K562 (cell line): ENCODE data around the gene NDUFA13. TPM values are rescaled to one million over a fixed set of nuclear protein-coding genes. Genes with fewer than 3 reads are reported as not detected.

Source experiments
- ESRRA ChIP-seq: fragments of 450-650 bp; IDR thresholded peaks from 2 replicates; pipeline ENCODE4 v1.6.1; 2014; ENCODE audit warnings: low read depth, mild to moderate bottlenecking, moderate library complexity, borderline replicate concordance
- GTF3C2 ChIP-seq: IDR thresholded peaks from 3 replicates; pipeline ENCODE4 v1.6.1; 2011; ENCODE audit warnings: borderline replicate concordance, mild to moderate bottlenecking, moderate library complexity; ENCODE audit not compliant: insufficient read length; ENCODE audit errors: extremely low read depth
- NFYB ChIP-seq: IDR thresholded peaks from 2 replicates; pipeline ENCODE4 v1.6.1; 2011; ENCODE audit warnings: mild to moderate bottlenecking, moderate library complexity; ENCODE audit not compliant: insufficient read length; ENCODE audit errors: extremely low read depth
- REST ChIP-seq, 2 experiments: fragments of 450-650 bp; formaldehyde crosslinking in 1 of 2; IDR thresholded peaks; 2 replicates each; pipeline versions ENCODE4 v1.4.0 to v1.6.1; 2014 to 2020; ENCODE audit warnings: mild to moderate bottlenecking in 2 of 2, borderline replicate concordance in 1 of 2, low read depth in 1 of 2
- TFE3 ChIP-seq: fragments of 450-650 bp; formaldehyde crosslinking; IDR thresholded peaks from 2 replicates; pipeline ENCODE4 v1.4.0; 2020; ENCODE audit warnings: mild to moderate bottlenecking, mixed read lengths
- UBTF ChIP-seq, 2 experiments: IDR thresholded peaks; 2 replicates each; pipeline ENCODE4 v1.6.1; 2012; ENCODE audit warnings: improper control_type of control experiment in 2 of 2, low read depth in 2 of 2, low read length in 2 of 2, borderline replicate concordance in 1 of 2
- ZNF395 ChIP-seq: fragments of 200-800 bp; sonication (Bioruptor generic); IDR thresholded peaks from 2 replicates; pipeline ENCODE4 v1.6.1; 2017; ENCODE audit warnings: missing genetic modification characterization, missing compliant biosample characterization
- polyA plus RNA-seq, 8 experiments: library from polyadenylated mRNA; depleted of rRNA in 4 of 8; stranded (reverse) in 5 of 8; unstranded in 3 of 8; fragments of >200 nt; fragmentation: Nextera tagmentation in 2 of 8; fragmentation: Illumina TruSeq in 1 of 8; extraction: Ambion mirVana in 2 of 8; extraction: Trizol in 1 of 8; gene quantifications; 2 replicates each; pipeline versions ENCODE4 v1.2.1 to v1.2.3, GENCODE V29; 2011 to 2014; ENCODE audit warnings: inconsistent platforms in 1 of 8, missing spikeins in 1 of 8
- total RNA-seq, 7 experiments: library from RNA; depleted of rRNA in 6 of 7; stranded (reverse); fragments of >200 nt in 6 of 7; fragmentation: Illumina TruSeq in 2 of 7; extraction: Trizol in 2 of 7; gene quantifications; 2 replicates each; pipeline versions ENCODE4 v1.2.1 to v1.2.3, GENCODE V29; 2011 to 2021; ENCODE audit warnings: low replicate concordance in 1 of 7

Gene NDUFA13
- total and polyA plus RNA-seq, 9 of the 15 experiments (the other 6 are each of a cell fraction or from before 2014, with no cell fraction given): 146 to 596 (median 429) TPM

GRCh38 chr19:19488875-19489690 lies 26.9 kb upstream of the NDUFA13 start (continued):
- TF ChIP-seq ZNF395 (CRISPR knock-in tag) (peak; percentile 79), GTF3C2 (no peak), REST (IDR thresholded peaks at IDR 0.05; ENCODE audit: borderline replicate concordance) (peak; percentile 100), REST (CRISPR knock-in tag; IDR thresholded peaks at IDR 0.05; ENCODE audit: low read depth) (0 out of 2 replicates have a peak, but pooled peaks have one; percentile 28), UBTF (IDR thresholded peaks at IDR 0.05; ENCODE audit: borderline replicate concordance in 1 of 2, low read depth in 2 of 2, low read length in 2 of 2) (no peak), NFYB (no peak), TFE3 (CRISPR knock-in tag) (peak; percentile 99), ESRRA (no peak)
